Mucosa of descending colon (tissue), 3 donors: ENCODE measurements around the gene PCBP3. TPM values are rescaled to one million over a fixed set of nuclear protein-coding genes. Genes with fewer than 3 reads are reported as not detected.
"Not testable (repeated sequence)": the region's sequence is repeated elsewhere in the genome, so short reads cannot be mapped to it uniquely, and the experiment has no call there.

Source experiments
- ATAC-seq: fragments of 200-7000 bp; cut with Tn5 transposase; one replicate; pipeline ENCODE4 v1.9.1; 2020; ENCODE audit warnings: mild to moderate bottlenecking, moderate library complexity
- DNase-seq, 3 donors: peaks; one replicate each; pipeline ENCODE4 v3.0.0-alpha.2; 2020
- H3K36me3 ChIP-seq: fragments of 200-600 bp; one replicate; pipeline ENCODE4 v1.8.0; 2021; ENCODE audit warnings: low read depth, mild to moderate bottlenecking
- H3K4me1 ChIP-seq: fragments of 200-600 bp; one replicate; pipeline ENCODE4 v1.8.0; 2021; ENCODE audit warnings: low read depth, mild to moderate bottlenecking
- H3K4me3 ChIP-seq: fragments of 200-600 bp; one replicate; pipeline ENCODE4 v1.8.0; 2021; ENCODE audit warnings: mild to moderate bottlenecking
- H3K9me3 ChIP-seq: fragments of 200-600 bp; one replicate; pipeline ENCODE4 v1.8.0; 2021; ENCODE audit warnings: mild to moderate bottlenecking
- CTCF ChIP-seq: fragments of 200-600 bp; IDR thresholded peaks from one replicate; pipeline ENCODE4 v1.8.0; 2022; ENCODE audit warnings: antibody characterized with exemption, mild to moderate bottlenecking
- intact Hi-C, 2 donors: fragments of 100-400 bp; cut with DNase I in 1 of 2; cut with micrococcal nuclease in 1 of 2; formaldehyde crosslinking; loops; one replicate each; pipeline versions ENCODE4 v1.11.0 to v1.11.1; 2022; cut with DNase I, micrococcal nuclease
- total RNA-seq, 3 donors: library from RNA; stranded (reverse); fragmentation: NEBNext Ultra II Directional in 2 of 3; extraction: Animal tissue kit (Norgen Biotek cat#: 25700) in 2 of 3; gene quantifications; one replicate each; pipeline versions ENCODE4 v1.2.1 to v1.2.4, GENCODE V29; 2021 to 2023
- donor health status: DM: no; HTN: no; CAD: no; lungs with moderate emphysema.
- donor health status: DM: no; HTN: no; CAD: no.
- donor health status: DM: no; HTN: yes; CAD: no.

The PCBP3 gene
- total RNA-seq, 3 donors from 2014 or later, result 4.5 to 18.4 (median 7.6) TPM

GRCh38 chr21:45655124-45655523 lies 11.6 kb downstream of the PCBP3 start:
- Histone ChIP-seq H3K4me3 (no peak overlapping the region), H3K9me3 (no peaks in the 10 kb centered on the region), H3K4me1 (no peaks in the 10 kb centered on the region), H3K36me3 (no peaks in the 10 kb centered on the region)
- DNase-seq (no peak), ATAC-seq (no peak)
- TF ChIP-seq CTCF, result no peak
- intact Hi-C loops, result no loop called here

GRCh38 chr21:45656114-45656513 lies 12.6 kb downstream of the PCBP3 start:
- H3K4me1 ChIP-seq, H3K4me3 ChIP-seq, ATAC-seq, H3K36me3 ChIP-seq, intact Hi-C loops, DNase-seq, H3K9me3 ChIP-seq: not testable (repeated sequence)

- H3K9me3 ChIP-seq, H3K4me3 ChIP-seq, H3K36me3 ChIP-seq, H3K4me1 ChIP-seq, intact Hi-C loops, DNase-seq, ATAC-seq: not testable (repeated sequence)
Measured at GRCh38 chr21:45661913-45662622, 18.5 kb downstream of the PCBP3 start.

- ATAC-seq, DNase-seq, H3K4me3 ChIP-seq, intact Hi-C loops, H3K9me3 ChIP-seq, H3K36me3 ChIP-seq, H3K4me1 ChIP-seq: not testable (repeated sequence)
Measured at GRCh38 chr21:45662623-45663245, 19.2 kb downstream of the PCBP3 start.

- H3K9me3 ChIP-seq, result no peaks in the 10 kb centered on the region
- no peaks in the 10 kb centered on the region for H3K4me1 ChIP-seq
- intact Hi-C loops, result no loop called here
- no peak overlapping the region for H3K4me3 ChIP-seq
- DNase-seq (no peak), ATAC-seq (no peak)
- H3K36me3 ChIP-seq, result no peaks in the 10 kb centered on the region
- TF ChIP-seq CTCF, result no peak
Measured at GRCh38 chr21:45669382-45669781, 25.9 kb downstream of the PCBP3 start.

- no peaks in the 10 kb centered on the region for H3K4me1 ChIP-seq
- TF ChIP-seq CTCF, result no peak
- intact Hi-C loops, result no loop called here
- H3K9me3 ChIP-seq, result no peaks in the 10 kb centered on the region
- no peak overlapping the region for H3K4me3 ChIP-seq
- H3K36me3 ChIP-seq, result no peaks in the 10 kb centered on the region
- no peak for ATAC-seq
- DNase-seq, result no peak
Measured at GRCh38 chr21:45670731-45671130, 27.2 kb downstream of the PCBP3 start.

- intact Hi-C loops, H3K4me3 ChIP-seq, H3K4me1 ChIP-seq, ATAC-seq, DNase-seq, H3K36me3 ChIP-seq, H3K9me3 ChIP-seq: not testable (repeated sequence)
Measured at GRCh38 chr21:45678790-45679189, 35.3 kb downstream of the PCBP3 start.
